Endothelial cell of umbilical vein (primary cell): ENCODE measurements around the gene SOCS7.

Experiments
- JUN ChIP-seq: IDR thresholded peaks from 2 replicates; pipeline ENCODE4 v1.6.1; 2011; ENCODE audit warnings: borderline replicate concordance, low read depth; ENCODE audit not compliant: insufficient read length, insufficient read depth
- POLR2AphosphoS5 ChIP-seq: IDR thresholded peaks from 2 replicates; pipeline ENCODE4 v1.6.1; 2012; ENCODE audit warnings: low read depth, mild to moderate bottlenecking, control low read depth, low read length, moderate library complexity; ENCODE audit not compliant: insufficient read depth

DNA sequence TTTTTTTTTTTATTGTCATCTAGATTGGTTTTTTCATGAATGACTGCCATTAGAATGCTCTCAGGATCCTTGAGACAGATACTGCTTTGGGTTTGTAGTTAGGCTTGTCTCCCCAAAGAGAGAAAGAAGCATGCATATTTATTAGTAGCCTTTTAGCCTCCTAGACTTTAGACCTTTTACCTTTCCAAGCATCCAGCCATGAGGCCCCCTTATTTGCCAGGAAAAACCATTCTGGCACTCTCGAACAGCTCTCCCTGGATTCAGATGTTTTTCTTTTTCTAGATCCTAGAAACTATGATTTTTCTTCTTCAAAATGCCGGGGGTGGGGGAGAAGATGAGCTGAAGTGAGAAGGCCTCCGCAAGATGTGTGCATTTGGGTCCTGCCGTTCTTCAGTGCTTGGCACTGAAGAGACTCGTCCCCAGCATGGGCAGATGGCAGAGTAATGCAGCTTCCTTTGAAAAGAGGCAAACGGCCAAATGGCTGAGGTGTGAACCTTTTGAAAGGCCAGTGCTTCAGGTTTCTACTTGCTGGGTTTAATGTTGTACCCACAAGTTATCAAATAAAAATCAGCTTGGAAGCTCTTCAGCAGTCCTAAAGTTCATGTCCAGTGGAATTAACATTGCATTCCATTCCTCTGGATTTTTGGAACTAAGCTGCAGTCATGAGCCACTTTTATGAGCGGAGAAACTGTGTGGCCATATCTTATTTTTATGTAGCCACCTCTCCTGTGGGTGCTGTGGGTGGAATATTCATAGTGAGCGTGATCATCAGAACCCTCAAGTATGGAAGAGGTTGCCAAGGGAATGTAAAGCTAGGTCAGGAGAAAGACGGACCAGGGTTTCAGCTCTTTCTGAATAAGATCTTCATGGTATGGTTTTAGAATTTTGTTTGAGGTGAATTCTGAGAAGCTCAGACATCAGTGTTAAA, 7.2 kb downstream of the SOCS7 start:
- TF ChIP-seq JUN (no peak), POLR2AphosphoS5 (no peak)
